ENCODE measurements around the gene CEACAM1. TPM values are rescaled to one million over a fixed set of nuclear protein-coding genes. Genes with fewer than 3 reads are reported as not detected.
"Not testable (repeated sequence)": the region's sequence is repeated elsewhere in the genome, so short reads cannot be mapped to it uniquely, and the experiment has no call there.

The CEACAM1 gene
- total RNA-seq, 1 experiment from 2014 or later = 2.0 TPM

- Mint-ChIP-seq H3K4me1 (peaks cover 20% of the 10 kb centered on the region), H3K9me3 (no peaks in the 10 kb centered on the region), H3K27ac (peak overlapping the region; percentile 51; the same call in 1 of the 2 replicates), H3K27me3 (ENCODE audit: low read depth) (no peaks in the 10 kb centered on the region), H3K4me3 (no peak overlapping the region), H3K36me3 (no peaks in the 10 kb centered on the region)
- ChIA-PET POLR2A (no interaction called here), CTCF (interaction anchor here (0.7 to 1.9 kb wide), 8 partner anchors 13 to 63 kb away, joined by 3 to 6 read pairs (median 4); no protein-coding TSS in a partner anchor)
- TF ChIP-seq MYBL2 (CRISPR knock-in tag; IDR thresholded peaks at IDR 0.05) (no peak), TEAD4 (CRISPR knock-in tag; IDR thresholded peaks at IDR 0.05) (no peak), AFF4 (CRISPR knock-in tag; IDR thresholded peaks at IDR 0.05; ENCODE audit: borderline replicate concordance) (no peak), EMX1 (CRISPR knock-in tag; IDR thresholded peaks at IDR 0.05) (no peak), GTF2I (CRISPR knock-in tag; conservative IDR thresholded peaks at IDR 0.05) (no peak), SOX15 (CRISPR knock-in tag; IDR thresholded peaks at IDR 0.05) (no peak), FOXP1 (CRISPR knock-in tag; IDR thresholded peaks at IDR 0.05; ENCODE audit: borderline replicate concordance) (no peak), ZNF317 (CRISPR knock-in tag; IDR thresholded peaks at IDR 0.05; ENCODE audit: borderline replicate concordance, low read depth) (no peak), FOXK1 (CRISPR knock-in tag; IDR thresholded peaks at IDR 0.05) (no peak), JAZF1 (CRISPR knock-in tag; IDR thresholded peaks at IDR 0.05) (no peak), ZNF671 (CRISPR knock-in tag; IDR thresholded peaks at IDR 0.05) (no peak), CREM (CRISPR knock-in tag; IDR thresholded peaks at IDR 0.05) (no peak), GABPB1 (CRISPR knock-in tag; IDR thresholded peaks at IDR 0.05) (no peak), E2F5 (CRISPR knock-in tag; IDR thresholded peaks at IDR 0.05) (no peak), TCF7 (CRISPR knock-in tag; IDR thresholded peaks at IDR 0.05; ENCODE audit: low read depth) (no peak), NFATC4 (CRISPR knock-in tag; IDR thresholded peaks at IDR 0.05) (no peak)
- TF ChIP-seq, protein P1, sequence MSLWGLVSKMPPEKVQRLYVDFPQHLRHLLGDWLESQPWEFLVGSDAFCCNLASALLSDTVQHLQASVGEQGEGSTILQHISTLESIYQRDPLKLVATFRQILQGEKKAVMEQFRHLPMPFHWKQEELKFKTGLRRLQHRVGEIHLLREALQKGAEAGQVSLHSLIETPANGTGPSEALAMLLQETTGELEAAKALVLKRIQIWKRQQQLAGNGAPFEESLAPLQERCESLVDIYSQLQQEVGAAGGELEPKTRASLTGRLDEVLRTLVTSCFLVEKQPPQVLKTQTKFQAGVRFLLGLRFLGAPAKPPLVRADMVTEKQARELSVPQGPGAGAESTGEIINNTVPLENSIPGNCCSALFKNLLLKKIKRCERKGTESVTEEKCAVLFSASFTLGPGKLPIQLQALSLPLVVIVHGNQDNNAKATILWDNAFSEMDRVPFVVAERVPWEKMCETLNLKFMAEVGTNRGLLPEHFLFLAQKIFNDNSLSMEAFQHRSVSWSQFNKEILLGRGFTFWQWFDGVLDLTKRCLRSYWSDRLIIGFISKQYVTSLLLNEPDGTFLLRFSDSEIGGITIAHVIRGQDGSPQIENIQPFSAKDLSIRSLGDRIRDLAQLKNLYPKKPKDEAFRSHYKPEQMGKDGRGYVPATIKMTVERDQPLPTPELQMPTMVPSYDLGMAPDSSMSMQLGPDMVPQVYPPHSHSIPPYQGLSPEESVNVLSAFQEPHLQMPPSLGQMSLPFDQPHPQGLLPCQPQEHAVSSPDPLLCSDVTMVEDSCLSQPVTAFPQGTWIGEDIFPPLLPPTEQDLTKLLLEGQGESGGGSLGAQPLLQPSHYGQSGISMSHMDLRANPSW (CRISPR knock-in tag; conservative IDR thresholded peaks at IDR 0.05; ENCODE audit: low read depth) = no peak
- TF ChIP-seq, protein P2, sequence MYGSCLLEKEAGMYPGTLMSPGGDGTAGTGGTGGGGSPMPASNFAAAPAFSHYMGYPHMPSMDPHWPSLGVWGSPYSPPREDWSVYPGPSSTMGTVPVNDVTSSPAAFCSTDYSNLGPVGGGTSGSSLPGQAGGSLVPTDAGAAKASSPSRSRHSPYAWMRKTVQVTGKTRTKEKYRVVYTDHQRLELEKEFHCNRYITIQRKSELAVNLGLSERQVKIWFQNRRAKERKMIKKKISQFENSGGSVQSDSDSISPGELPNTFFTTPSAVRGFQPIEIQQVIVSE (CRISPR knock-in tag; IDR thresholded peaks at IDR 0.05; ENCODE audit: borderline replicate concordance) = no peak
- TF ChIP-seq, protein P3, sequence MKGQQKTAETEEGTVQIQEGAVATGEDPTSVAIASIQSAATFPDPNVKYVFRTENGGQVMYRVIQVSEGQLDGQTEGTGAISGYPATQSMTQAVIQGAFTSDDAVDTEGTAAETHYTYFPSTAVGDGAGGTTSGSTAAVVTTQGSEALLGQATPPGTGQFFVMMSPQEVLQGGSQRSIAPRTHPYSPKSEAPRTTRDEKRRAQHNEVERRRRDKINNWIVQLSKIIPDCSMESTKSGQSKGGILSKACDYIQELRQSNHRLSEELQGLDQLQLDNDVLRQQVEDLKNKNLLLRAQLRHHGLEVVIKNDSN (CRISPR knock-in tag; IDR thresholded peaks at IDR 0.05) = no peak
- TF ChIP-seq, protein P4, sequence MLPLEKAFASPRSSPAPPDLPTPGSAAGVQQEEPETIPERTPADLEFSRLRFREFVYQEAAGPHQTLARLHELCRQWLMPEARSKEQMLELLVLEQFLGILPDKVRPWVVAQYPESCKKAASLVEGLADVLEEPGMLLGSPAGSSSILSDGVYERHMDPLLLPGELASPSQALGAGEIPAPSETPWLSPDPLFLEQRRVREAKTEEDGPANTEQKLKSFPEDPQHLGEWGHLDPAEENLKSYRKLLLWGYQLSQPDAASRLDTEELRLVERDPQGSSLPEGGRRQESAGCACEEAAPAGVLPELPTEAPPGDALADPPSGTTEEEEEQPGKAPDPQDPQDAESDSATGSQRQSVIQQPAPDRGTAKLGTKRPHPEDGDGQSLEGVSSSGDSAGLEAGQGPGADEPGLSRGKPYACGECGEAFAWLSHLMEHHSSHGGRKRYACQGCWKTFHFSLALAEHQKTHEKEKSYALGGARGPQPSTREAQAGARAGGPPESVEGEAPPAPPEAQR (CRISPR knock-in tag; IDR thresholded peaks at IDR 0.05) = no peak
- ATAC-seq (no peak), DNase-seq (ENCODE audit: low spot score) (no peak)
Observed at GRCh38 chr19:42487032-42487797, 41.1 kb downstream of the CEACAM1 start.

DNA sequence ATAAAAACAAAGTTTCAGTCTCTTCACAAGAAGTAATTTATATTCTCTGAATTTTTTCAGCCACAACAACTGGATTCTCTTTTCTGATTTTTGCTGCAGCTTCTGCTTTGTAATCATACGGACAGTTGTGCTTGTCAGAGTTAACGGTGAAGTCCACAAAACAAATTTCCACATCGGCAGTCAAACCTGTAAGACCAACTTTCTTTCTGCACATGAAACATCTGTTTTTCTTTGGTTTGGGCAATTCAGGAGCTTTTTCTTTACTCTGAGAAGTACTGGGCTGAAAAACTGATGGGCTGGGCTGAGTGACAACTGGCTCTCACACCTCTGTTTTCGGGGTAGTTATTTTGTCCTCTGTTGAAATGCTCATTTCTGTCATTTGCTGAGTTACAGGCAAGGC lies 43.2 kb downstream of the CEACAM1 start:
- H3K4me1 Mint-ChIP-seq = peaks cover 28% of the 10 kb centered on the region
- ATAC-seq; H3K27me3 Mint-ChIP-seq (ENCODE audit: low read depth); H3K9me3 Mint-ChIP-seq; H3K27ac Mint-ChIP-seq; H3K4me3 Mint-ChIP-seq; CTCF ChIA-PET; DNase-seq (ENCODE audit: low spot score); H3K36me3 Mint-ChIP-seq: not testable (repeated sequence)
- POLR2A ChIA-PET = interaction anchor here (0.6 kb wide), 1 partner anchor 344 kb away, joined by 11 read pairs; no protein-coding TSS in a partner anchor

Data from WTC11 (cell line).